ENCODE data around the gene TMEM120B. TPM values are rescaled to one million over a fixed set of nuclear protein-coding genes. Genes with fewer than 3 reads are reported as not detected.
A peak's percentile ranks its signal among the peaks of the same experiment; 100 is the strongest.

TMEM120B gene
- total and polyA plus RNA-seq, 2 of the 4 experiments (the other 2 are of a cell fraction), result 10.6 to 18.4 TPM

GRCh38 chr12:121750507-121750955, 38.0 kb downstream of the TMEM120B start:
- dilution Hi-C loops (cut with HindIII; ENCODE audit: low sequenced_read_pairs, unreplicated experiment), result no loop called here
- no CpG with 5 or more reads among the region's 1 CpG for WGBS, 2 experiments (ENCODE audit: extremely low coverage in 2 of 2, insufficient read length in 1 of 2)

More at GRCh38 chr12:121750507-121750955, 38.0 kb downstream of the TMEM120B start:
- H3K79me1 ChIP-seq (ENCODE audit: low read depth in 1 of 2, low read length in 2 of 2), result peaks cover 0 to 17% of the 10 kb centered on the region in 2 experiments; a peak in 2 of 4 replicates
- ChIA-PET POLR2A (ENCODE audit: unreplicated experiment) (no interaction called here), CTCF (no interaction called here)
- no peak overlapping the region for H3K27ac ChIP-seq (ENCODE audit: insufficient read depth, low read length)
- H3K27me3 ChIP-seq (ENCODE audit: control insufficient read depth, insufficient read depth, low read length), result no peaks in the 10 kb centered on the region
- H2BK120ac ChIP-seq (ENCODE audit: low read depth, low read length), result no peak overlapping the region
- no peak overlapping the region for H3K4me2 ChIP-seq (ENCODE audit: low read depth, low read length)
- TF ChIP-seq SMC3 (IDR thresholded peaks at IDR 0.05; ENCODE audit: low read depth, low read length), result no peak
- no peak for TF ChIP-seq CEBPB (IDR thresholded peaks at IDR 0.05; ENCODE audit: low read depth, low read length)
- TF ChIP-seq USF2 (IDR thresholded peaks at IDR 0.05; ENCODE audit: low read depth, low read length), result no peak
- TF ChIP-seq BHLHE40 (IDR thresholded peaks at IDR 0.05; ENCODE audit: low read depth, low read length), result no peak
- no peak for TF ChIP-seq RAD21 (IDR thresholded peaks at IDR 0.05; ENCODE audit: low read length)
- TF ChIP-seq MAFK (IDR thresholded peaks at IDR 0.05; ENCODE audit: low read depth, low read length), result no peak
- TF ChIP-seq CHD1 (IDR thresholded peaks at IDR 0.05; ENCODE audit: low read depth, low read length), result no peak
- TF ChIP-seq RCOR1 (IDR thresholded peaks at IDR 0.05; ENCODE audit: insufficient replicate concordance, low read length), result no peak
- TF ChIP-seq MAZ (IDR thresholded peaks at IDR 0.05; ENCODE audit: borderline replicate concordance, low read depth, low read length), result no peak
- no peak for TF ChIP-seq POLR2A (IDR thresholded peaks at IDR 0.05; ENCODE audit: low read depth, low read length)
- TF ChIP-seq RFX5 (IDR thresholded peaks at IDR 0.05; ENCODE audit: low read depth, low read length), result no peak
- no peak for TF ChIP-seq MXI1 (IDR thresholded peaks at IDR 0.05; ENCODE audit: borderline replicate concordance, low read depth, low read length)
- TF ChIP-seq NFE2L2 (IDR thresholded peaks at IDR 0.05; ENCODE audit: low read depth, low read length), result no peak
- TF ChIP-seq ELK1 (IDR thresholded peaks at IDR 0.05; ENCODE audit: borderline replicate concordance, low read depth, low read length), result no peak
- no peak for TF ChIP-seq CTCF (conservative IDR thresholded peaks at IDR 0.05; ENCODE audit: low read depth, low read length)
- no peak for ATAC-seq (ENCODE audit: low read depth)
- no peak overlapping the region for H3K4ac ChIP-seq (ENCODE audit: low read depth, low read length)
- H3K36me3 ChIP-seq (ENCODE audit: control insufficient read depth, insufficient read depth, low read length), result peaks cover 21% of the 10 kb centered on the region
- H4K5ac ChIP-seq (ENCODE audit: low read depth, low read length), result no peak overlapping the region
- no peaks in the 10 kb centered on the region for H3K9me3 ChIP-seq (ENCODE audit: control insufficient read depth, insufficient read depth, low read length)
- H3K4me1 ChIP-seq (ENCODE audit: control insufficient read depth, insufficient read depth, low read length), result peaks cover 10% of the 10 kb centered on the region
- peaks cover 10% of the 10 kb centered on the region; the same call in 1 of the 2 replicates for H3K9me1 ChIP-seq (ENCODE audit: insufficient read depth, low read length)
- no peak overlapping the region for H3K14ac ChIP-seq (replicated peaks; ENCODE audit: low read depth, low read length)
- no peak overlapping the region for H3K56ac ChIP-seq (ENCODE audit: extremely low read depth, insufficient read depth, low read length)
- H2AK5ac ChIP-seq (ENCODE audit: low read depth, low read length), result no peak overlapping the region; the same call in 1 of the 2 replicates
- no peak for DNase-seq
- intact Hi-C loops (cut with micrococcal nuclease) (no loop called here), in situ Hi-C loops (cut with MboI; ENCODE audit: low sequenced_read_pairs) (no loop called here)
- H3K4me3 ChIP-seq (ENCODE audit: insufficient read depth, low read depth, low read length), result no peak overlapping the region
- no TSS peak for BruUV-seq (replicated peaks)
- no peak overlapping the region for H2BK15ac ChIP-seq (ENCODE audit: low read depth, low read length)
- H3K9ac ChIP-seq (ENCODE audit: low read depth, low read length), result no peak overlapping the region
- H4K8ac ChIP-seq (ENCODE audit: low read depth in 2 of 2, low read length in 2 of 2), result no peak overlapping the region
- no peak overlapping the region for H2AFZ ChIP-seq (replicated peaks; ENCODE audit: low read length, poor library complexity)
- no peak overlapping the region for H2BK20ac ChIP-seq (ENCODE audit: low read depth, low read length)
- H2AK9ac ChIP-seq (replicated peaks; ENCODE audit: low read depth, low read length, poor library complexity), result no peak overlapping the region
- H4K20me1 ChIP-seq (ENCODE audit: insufficient read depth, low read length), result peaks cover 7% of the 10 kb centered on the region
- H3K18ac ChIP-seq (ENCODE audit: low read depth, low read length), result no peak overlapping the region
- H3K23ac ChIP-seq (ENCODE audit: low read depth, low read length), result no peak overlapping the region
- H4K91ac ChIP-seq (ENCODE audit: insufficient read depth, low read depth, low read length), result no peak overlapping the region
- peak overlapping the region; percentile 50 for H2BK5ac ChIP-seq (ENCODE audit: low read depth, low read length, poor library complexity, severe bottlenecking)

All from IMR-90 (cell line).